ENCODE data around the gene LAMA2.

DNA sequence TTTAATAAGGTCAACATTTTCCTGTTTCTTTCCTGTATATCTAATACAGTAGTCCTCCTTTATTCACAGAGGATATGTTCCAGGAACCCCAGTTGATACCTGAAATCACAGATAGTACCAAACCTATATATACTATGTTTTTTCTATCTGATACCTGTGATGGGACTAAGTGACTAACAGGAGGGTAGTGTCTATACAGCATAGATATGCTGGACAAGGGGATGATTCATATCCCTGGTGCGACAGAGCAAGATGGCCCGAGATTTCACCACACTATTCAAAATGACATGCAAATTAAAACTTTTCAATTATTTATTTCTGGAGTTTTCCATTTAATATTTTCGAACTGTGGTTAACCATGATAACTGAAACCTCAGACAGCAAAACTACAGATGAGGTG is 281.1 kb downstream of the LAMA2 start:
- TF ChIP-seq CTCF (IDR thresholded peaks at IDR 0.05; ENCODE audit: extremely low read depth in 1 of 2, insufficient read depth in 1 of 2, low read depth in 1 of 2, low read length in 2 of 2), result no peak
- no peak for TF ChIP-seq POLR2A (IDR thresholded peaks at IDR 0.05; ENCODE audit: low read depth, low read length)

Data from endothelial cell of umbilical vein (primary cell).